ENCODE results near the gene RRBP1. TPM values are rescaled to one million over a fixed set of nuclear protein-coding genes. Genes with fewer than 3 reads are reported as not detected.

Gene RRBP1
- polyA plus RNA-seq, 3 donors, result 108 to 143 (median 115) TPM

GRCh38 chr20:17637413-17637780 lies 44.6 kb downstream of the RRBP1 start:
- DNase-seq, result no peak

- peak; percentile 55 for DNase-seq
Observed at GRCh38 chr20:17636523-17637412, 45.3 kb downstream of the RRBP1 start.

- no peak for DNase-seq
Observed at GRCh38 chr20:17635332-17636244, 46.5 kb downstream of the RRBP1 start.

- DNase-seq, result no peak
Observed at GRCh38 chr20:17634661-17635331, 47.2 kb downstream of the RRBP1 start.

- no peak for DNase-seq
Observed at GRCh38 chr20:17633850-17634500, 48.1 kb downstream of the RRBP1 start.

GRCh38 chr20:17633221-17633849 lies 48.7 kb downstream of the RRBP1 start:
- no peak for DNase-seq

GRCh38 chr20:17631576-17632319 lies 50.3 kb downstream of the RRBP1 start:
- DNase-seq, result no peak

GRCh38 chr20:17630806-17631195 lies 51.2 kb downstream of the RRBP1 start:
- no peak for DNase-seq

GRCh38 chr20:17630151-17630805 lies 51.8 kb downstream of the RRBP1 start:
- DNase-seq, result no peak

- no peak for DNase-seq
Observed at GRCh38 chr20:17629678-17630089, 52.4 kb downstream of the RRBP1 start.

- no peak for DNase-seq
Observed at GRCh38 chr20:17629025-17629424, 53.0 kb downstream of the RRBP1 start.

GRCh38 chr20:17628101-17628841 lies 53.8 kb downstream of the RRBP1 start:
- no peak for DNase-seq

GRCh38 chr20:17627101-17627955 lies 54.7 kb downstream of the RRBP1 start:
- no peak for DNase-seq

- no peak for DNase-seq
Observed at GRCh38 chr20:17626217-17627007, 55.6 kb downstream of the RRBP1 start.

- no peak for DNase-seq
Observed at GRCh38 chr20:17625246-17626051, 56.6 kb downstream of the RRBP1 start.

GRCh38 chr20:17624551-17625245 lies 57.3 kb downstream of the RRBP1 start:
- no peak for DNase-seq

Measured in renal pelvis (tissue), 4 donors.